ENCODE data around the gene XNDC1N. TPM values are rescaled to one million over a fixed set of nuclear protein-coding genes. Genes with fewer than 3 reads are reported as not detected.

The XNDC1N gene
- total and polyA plus RNA-seq, 9 of the 15 experiments (the other 6 are each of a cell fraction or from before 2014, with no cell fraction given) = 6.8 to 11.4 (median 9.7) TPM

Other genes with a start within 250 kb of the XNDC1N start
Only the 7 nearest of the 10 such genes appear.
- not detected in 2 replicates for gene DEFB108B, start 95.4 kb downstream of the XNDC1N start, total RNA-seq (2014; rRNA removed)
- not detected in 2 replicates for gene DEFB108B, start 95.4 kb downstream of the XNDC1N start, total RNA-seq (2014; rRNA removed; fragmentation: Illumina TruSeq; extraction: Trizol)
- gene DEFB108B, start 95.4 kb downstream of the XNDC1N start, total RNA-seq (2015; rRNA removed; fragmentation: Illumina TruSeq; extraction: Trizol) = not detected in 2 replicates
- not detected in 2 replicates for gene DEFB108B, start 95.4 kb downstream of the XNDC1N start, total RNA-seq (2021)
- not detected in 2 replicates for gene DEFB108B, start 95.4 kb downstream of the XNDC1N start, polyA plus RNA-seq (2011; rRNA removed)
- gene DEFB108B, start 95.4 kb downstream of the XNDC1N start, polyA plus RNA-seq (2014; fragmentation: Illumina TruSeq; extraction: Trizol) = not detected in 2 replicates
- gene DEFB108B, start 95.4 kb downstream of the XNDC1N start, polyA plus RNA-seq (2014; fragmentation: Nextera tagmentation; extraction: Ambion mirVana) = not detected
- gene DEFB108B, start 95.4 kb downstream of the XNDC1N start, polyA plus RNA-seq (2014; rRNA removed) = not detected in 2 replicates
- gene DEFB131B, start 50.1 kb downstream of the XNDC1N start, total RNA-seq (2014; rRNA removed) = not detected in 2 replicates
- gene DEFB131B, start 50.1 kb downstream of the XNDC1N start, total RNA-seq (2014; rRNA removed; fragmentation: Illumina TruSeq; extraction: Trizol) = not detected in 2 replicates
- gene DEFB131B, start 50.1 kb downstream of the XNDC1N start, total RNA-seq (2015; rRNA removed; fragmentation: Illumina TruSeq; extraction: Trizol) = not detected in 2 replicates
- not detected in 2 replicates for gene DEFB131B, start 50.1 kb downstream of the XNDC1N start, total RNA-seq (2021)
- gene DEFB131B, start 50.1 kb downstream of the XNDC1N start, polyA plus RNA-seq (2011; rRNA removed) = not detected in 2 replicates
- gene DEFB131B, start 50.1 kb downstream of the XNDC1N start, polyA plus RNA-seq (2014; fragmentation: Illumina TruSeq; extraction: Trizol) = not detected in 2 replicates
- gene DEFB131B, start 50.1 kb downstream of the XNDC1N start, polyA plus RNA-seq (2014; fragmentation: Nextera tagmentation; extraction: Ambion mirVana) = not detected
- not detected in 2 replicates for gene DEFB131B, start 50.1 kb downstream of the XNDC1N start, polyA plus RNA-seq (2014; rRNA removed)
- gene RNF121, start 452 bp upstream of the XNDC1N start, total RNA-seq (2014; rRNA removed) = 20.5 and 22.9 TPM in 2 replicates
- 16.9 and 17.9 TPM in 2 replicates for gene RNF121, start 452 bp upstream of the XNDC1N start, total RNA-seq (2014; rRNA removed; fragmentation: Illumina TruSeq; extraction: Trizol)
- 17.1 and 18.0 TPM in 2 replicates for gene RNF121, start 452 bp upstream of the XNDC1N start, total RNA-seq (2015; rRNA removed; fragmentation: Illumina TruSeq; extraction: Trizol)
- gene RNF121, start 452 bp upstream of the XNDC1N start, total RNA-seq (2021) = 30.9 and 32.4 TPM in 2 replicates
- 52.9 and 63.4 TPM in 2 replicates for gene RNF121, start 452 bp upstream of the XNDC1N start, polyA plus RNA-seq (2011; rRNA removed)
- gene RNF121, start 452 bp upstream of the XNDC1N start, polyA plus RNA-seq (2014; fragmentation: Illumina TruSeq; extraction: Trizol) = 30.6 and 32.0 TPM in 2 replicates
- 10 to 100 TPM in 1 of 2 experiments, 1 to 10 TPM in 1; 8.0 to 11.4 TPM for gene RNF121, start 452 bp upstream of the XNDC1N start, polyA plus RNA-seq (2014; fragmentation: Nextera tagmentation; extraction: Ambion mirVana)
- gene RNF121, start 452 bp upstream of the XNDC1N start, polyA plus RNA-seq (2014; rRNA removed) = 25.8 and 33.5 TPM in 2 replicates
- 2.1 and 2.9 TPM in 2 replicates for gene IL18BP, start 70.3 kb upstream of the XNDC1N start, total RNA-seq (2014; rRNA removed)
- 2.7 and 3.2 TPM in 2 replicates for gene IL18BP, start 70.3 kb upstream of the XNDC1N start, total RNA-seq (2014; rRNA removed; fragmentation: Illumina TruSeq; extraction: Trizol)
- gene IL18BP, start 70.3 kb upstream of the XNDC1N start, total RNA-seq (2015; rRNA removed; fragmentation: Illumina TruSeq; extraction: Trizol) = 3.2 and 3.5 TPM in 2 replicates
- gene IL18BP, start 70.3 kb upstream of the XNDC1N start, total RNA-seq (2021) = 5.2 and 9.4 TPM in 2 replicates
- 6.4 and 10.7 TPM in 2 replicates for gene IL18BP, start 70.3 kb upstream of the XNDC1N start, polyA plus RNA-seq (2011; rRNA removed)
- 6.1 TPM in 2 replicates for gene IL18BP, start 70.3 kb upstream of the XNDC1N start, polyA plus RNA-seq (2014; fragmentation: Illumina TruSeq; extraction: Trizol)
- gene IL18BP, start 70.3 kb upstream of the XNDC1N start, polyA plus RNA-seq (2014; fragmentation: Nextera tagmentation; extraction: Ambion mirVana) = under 1 TPM; 0.34 to 0.35 TPM
- gene IL18BP, start 70.3 kb upstream of the XNDC1N start, polyA plus RNA-seq (2014; rRNA removed) = 6.3 and 7.2 TPM in 2 replicates
- gene NUMA1, start 151.9 kb upstream of the XNDC1N start, total RNA-seq (2014; rRNA removed) = 93.1 and 94.7 TPM in 2 replicates
- gene NUMA1, start 151.9 kb upstream of the XNDC1N start, total RNA-seq (2014; rRNA removed; fragmentation: Illumina TruSeq; extraction: Trizol) = 40.3 and 41.4 TPM in 2 replicates
- gene NUMA1, start 151.9 kb upstream of the XNDC1N start, total RNA-seq (2015; rRNA removed; fragmentation: Illumina TruSeq; extraction: Trizol) = 46.9 and 50.4 TPM in 2 replicates
- 83.1 and 104 TPM in 2 replicates for gene NUMA1, start 151.9 kb upstream of the XNDC1N start, total RNA-seq (2021)
- 51.2 and 72.8 TPM in 2 replicates for gene NUMA1, start 151.9 kb upstream of the XNDC1N start, polyA plus RNA-seq (2011; rRNA removed)
- gene NUMA1, start 151.9 kb upstream of the XNDC1N start, polyA plus RNA-seq (2014; fragmentation: Illumina TruSeq; extraction: Trizol) = 74.2 and 85.9 TPM in 2 replicates
- gene NUMA1, start 151.9 kb upstream of the XNDC1N start, polyA plus RNA-seq (2014; fragmentation: Nextera tagmentation; extraction: Ambion mirVana) = 1 to 10 TPM; 4.1 to 7.6 TPM
- 66.4 and 85.2 TPM in 2 replicates for gene NUMA1, start 151.9 kb upstream of the XNDC1N start, polyA plus RNA-seq (2014; rRNA removed)
- gene LRRC51, start 152.3 kb upstream of the XNDC1N start, total RNA-seq (2014; rRNA removed) = 5.1 and 9.1 TPM in 2 replicates
- gene LRRC51, start 152.3 kb upstream of the XNDC1N start, total RNA-seq (2014; rRNA removed; fragmentation: Illumina TruSeq; extraction: Trizol) = 4.8 and 5.1 TPM in 2 replicates
- gene LRRC51, start 152.3 kb upstream of the XNDC1N start, total RNA-seq (2015; rRNA removed; fragmentation: Illumina TruSeq; extraction: Trizol) = 4.2 and 4.7 TPM in 2 replicates
- gene LRRC51, start 152.3 kb upstream of the XNDC1N start, total RNA-seq (2021) = 5.1 and 5.2 TPM in 2 replicates
- 6.3 and 10.6 TPM in 2 replicates for gene LRRC51, start 152.3 kb upstream of the XNDC1N start, polyA plus RNA-seq (2011; rRNA removed)
- 7.1 and 8.2 TPM in 2 replicates for gene LRRC51, start 152.3 kb upstream of the XNDC1N start, polyA plus RNA-seq (2014; fragmentation: Illumina TruSeq; extraction: Trizol)
- gene LRRC51, start 152.3 kb upstream of the XNDC1N start, polyA plus RNA-seq (2014; fragmentation: Nextera tagmentation; extraction: Ambion mirVana) = 1 to 10 TPM; 6.9 to 8.6 TPM
- gene LRRC51, start 152.3 kb upstream of the XNDC1N start, polyA plus RNA-seq (2014; rRNA removed) = 5.6 and 9.9 TPM in 2 replicates
- 86.0 and 124 TPM in 2 replicates for gene LAMTOR1, start 174.7 kb upstream of the XNDC1N start, total RNA-seq (2014; rRNA removed)
- gene LAMTOR1, start 174.7 kb upstream of the XNDC1N start, total RNA-seq (2014; rRNA removed; fragmentation: Illumina TruSeq; extraction: Trizol) = 71.5 and 84.6 TPM in 2 replicates
- gene LAMTOR1, start 174.7 kb upstream of the XNDC1N start, total RNA-seq (2015; rRNA removed; fragmentation: Illumina TruSeq; extraction: Trizol) = 77.4 and 80.0 TPM in 2 replicates
- 66.4 and 71.3 TPM in 2 replicates for gene LAMTOR1, start 174.7 kb upstream of the XNDC1N start, total RNA-seq (2021)
- gene LAMTOR1, start 174.7 kb upstream of the XNDC1N start, polyA plus RNA-seq (2011; rRNA removed) = 62.6 and 76.1 TPM in 2 replicates
- 104 and 110 TPM in 2 replicates for gene LAMTOR1, start 174.7 kb upstream of the XNDC1N start, polyA plus RNA-seq (2014; fragmentation: Illumina TruSeq; extraction: Trizol)
- gene LAMTOR1, start 174.7 kb upstream of the XNDC1N start, polyA plus RNA-seq (2014; fragmentation: Nextera tagmentation; extraction: Ambion mirVana) = 10 to 100 TPM; 91.1 to 97.5 TPM
- gene LAMTOR1, start 174.7 kb upstream of the XNDC1N start, polyA plus RNA-seq (2014; rRNA removed) = 85.3 and 93.5 TPM in 2 replicates